ENCODE data around the gene CSF3R. TPM values are rescaled to one million over a fixed set of nuclear protein-coding genes. Genes with fewer than 3 reads are reported as not detected.
"Not testable (repeated sequence)": the region's sequence is repeated elsewhere in the genome, so short reads cannot be mapped to it uniquely, and the experiment has no call there.

Gene CSF3R
- total RNA-seq, 1 experiment from 2014 or later, result not detected

DNA sequence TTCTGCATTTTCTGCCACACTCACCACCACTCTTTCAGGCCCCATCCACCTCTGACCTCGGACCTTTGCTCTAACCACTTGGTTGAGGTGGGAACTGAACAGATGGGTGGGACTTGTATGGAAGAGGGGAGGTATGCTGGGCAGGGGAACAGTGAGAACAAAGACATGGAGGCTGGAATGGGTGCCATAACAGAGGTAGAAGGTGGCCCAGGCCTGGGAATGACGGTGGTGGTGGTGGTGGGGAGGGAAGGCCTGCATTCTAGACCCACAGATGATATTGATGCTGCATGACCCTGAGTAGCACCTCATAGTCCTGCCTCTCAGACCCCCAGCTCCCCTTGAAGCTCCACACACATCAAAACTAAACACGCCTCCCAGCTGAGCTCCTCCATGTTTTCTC is 5.2 kb upstream of the CSF3R start:
- H3K27me3 ChIP-seq (ENCODE audit: insufficient read depth, low read length), result no peaks in the 10 kb centered on the region
- H3K14ac ChIP-seq (ENCODE audit: insufficient read depth, low read length), result no peak overlapping the region
- H3T11ph ChIP-seq (ENCODE audit: low read length), result no peak overlapping the region
- H3K23ac ChIP-seq (ENCODE audit: insufficient read length, low read depth, low read length), result no peak overlapping the region
- H2BK120ac ChIP-seq (ENCODE audit: low read depth, low read length, poor library complexity, severe bottlenecking), result no peak overlapping the region
- H3K9ac ChIP-seq (ENCODE audit: extremely low read depth, insufficient read length, low read length), result no peak overlapping the region
- TF ChIP-seq, protein P1, sequence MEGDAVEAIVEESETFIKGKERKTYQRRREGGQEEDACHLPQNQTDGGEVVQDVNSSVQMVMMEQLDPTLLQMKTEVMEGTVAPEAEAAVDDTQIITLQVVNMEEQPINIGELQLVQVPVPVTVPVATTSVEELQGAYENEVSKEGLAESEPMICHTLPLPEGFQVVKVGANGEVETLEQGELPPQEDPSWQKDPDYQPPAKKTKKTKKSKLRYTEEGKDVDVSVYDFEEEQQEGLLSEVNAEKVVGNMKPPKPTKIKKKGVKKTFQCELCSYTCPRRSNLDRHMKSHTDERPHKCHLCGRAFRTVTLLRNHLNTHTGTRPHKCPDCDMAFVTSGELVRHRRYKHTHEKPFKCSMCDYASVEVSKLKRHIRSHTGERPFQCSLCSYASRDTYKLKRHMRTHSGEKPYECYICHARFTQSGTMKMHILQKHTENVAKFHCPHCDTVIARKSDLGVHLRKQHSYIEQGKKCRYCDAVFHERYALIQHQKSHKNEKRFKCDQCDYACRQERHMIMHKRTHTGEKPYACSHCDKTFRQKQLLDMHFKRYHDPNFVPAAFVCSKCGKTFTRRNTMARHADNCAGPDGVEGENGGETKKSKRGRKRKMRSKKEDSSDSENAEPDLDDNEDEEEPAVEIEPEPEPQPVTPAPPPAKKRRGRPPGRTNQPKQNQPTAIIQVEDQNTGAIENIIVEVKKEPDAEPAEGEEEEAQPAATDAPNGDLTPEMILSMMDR (conservative IDR thresholded peaks at IDR 0.05), result no peak
- H3K9me3 ChIP-seq (ENCODE audit: control insufficient read depth, low read depth, low read length), result no peaks in the 10 kb centered on the region
- no peak overlapping the region for H3K18ac ChIP-seq (ENCODE audit: insufficient read length, low read depth, low read length)
- H2BK5ac ChIP-seq (ENCODE audit: insufficient read length, low read length), result no peak overlapping the region
- H4K20me1 ChIP-seq (ENCODE audit: control insufficient read depth, insufficient read depth, insufficient read length), result no peaks in the 10 kb centered on the region
- H3K4me2 ChIP-seq (ENCODE audit: insufficient read depth, insufficient read length, low read length), result no peak overlapping the region
- no peak overlapping the region for H2AFZ ChIP-seq (ENCODE audit: low read length)
- Mint-ChIP-seq H3K27me3 (ENCODE audit: low read depth) (peaks cover 28% of the 10 kb centered on the region), H3K4me3 (no peak overlapping the region), H3K36me3 (ENCODE audit: insufficient read depth in 1 of 3, low read depth in 3 of 3) (no peaks in the 10 kb centered on the region), H3K9me3 (peaks cover 0 to 8% of the 10 kb centered on the region in 2 experiments; a peak in 3 of 5 replicates), H3K4me1 (peaks cover 14 to 17% of the 10 kb centered on the region in 2 experiments), H3K27ac (0 out of 7 replicates have a peak overlapping the region, but pooled peaks of 1 of the 3 experiments have one; percentile 53)
- no peaks in the 10 kb centered on the region for H3K23me2 ChIP-seq (ENCODE audit: insufficient read length, low read depth, low read length, poor library complexity, severe bottlenecking)
- no peak overlapping the region for H2AK5ac ChIP-seq (ENCODE audit: insufficient read length, low read length)
- H3K79me2 ChIP-seq (ENCODE audit: insufficient read depth, low read length), result no peaks in the 10 kb centered on the region
- no peak overlapping the region for H3K56ac ChIP-seq (ENCODE audit: insufficient read length, low read depth, low read length)
- H3K79me1 ChIP-seq (ENCODE audit: insufficient read depth, low read depth, low read length, poor library complexity, severe bottlenecking), result no peaks in the 10 kb centered on the region
- DNase-seq, result no peak
- H2BK12ac ChIP-seq (ENCODE audit: insufficient read length, low read depth, low read length), result no peak overlapping the region
- H2BK15ac ChIP-seq (ENCODE audit: low read depth, low read length), result no peak overlapping the region
- H3K4ac ChIP-seq (ENCODE audit: low read depth, low read length), result no peak overlapping the region
- no peak overlapping the region for H4K8ac ChIP-seq (replicated peaks; ENCODE audit: insufficient read length, low read depth, low read length)
- H4K5ac ChIP-seq (ENCODE audit: insufficient read length, low read depth, low read length), result no peak overlapping the region
- H2BK20ac ChIP-seq (ENCODE audit: low read depth, low read length, poor library complexity, severe bottlenecking), result no peak overlapping the region
- H3K27ac ChIP-seq (ENCODE audit: insufficient read length, low read depth, low read length), result no peak overlapping the region
- no CpG with 5 or more reads among the region's 3 CpGs for WGBS (ENCODE audit: extremely low coverage, insufficient read length, low lambda C conversion rate)
- H4K91ac ChIP-seq (ENCODE audit: insufficient read length, low read depth, low read length), result no peak overlapping the region
- no peaks in the 10 kb centered on the region; the same call in 1 of the 2 replicates for H3K4me1 ChIP-seq (ENCODE audit: insufficient read depth, low read length)

DNA sequence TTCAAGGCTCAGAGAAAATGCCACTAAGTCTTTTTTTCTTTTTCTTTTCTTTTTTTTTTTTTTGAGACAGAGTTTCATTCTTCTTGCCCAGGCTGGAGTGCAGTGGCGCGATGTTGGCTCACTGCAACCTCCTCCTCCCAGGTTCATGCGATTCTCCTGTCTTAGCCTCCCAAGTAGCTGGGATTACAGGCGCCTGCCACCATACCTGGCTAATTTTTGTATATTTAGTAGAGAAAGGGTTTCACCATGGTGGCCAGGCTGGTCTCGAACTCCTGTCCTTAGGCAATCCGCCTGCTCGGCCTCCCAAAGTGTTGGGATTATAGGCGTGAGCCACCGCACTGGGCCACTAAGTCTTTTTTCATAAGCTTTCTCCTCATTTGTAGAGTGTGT is 4.6 kb upstream of the CSF3R start:
- H3K56ac ChIP-seq (ENCODE audit: insufficient read length, low read depth, low read length), result not testable (repeated sequence)

More for the DNA sequence above, 4.6 kb upstream of the CSF3R start:
- H3K4ac ChIP-seq (ENCODE audit: low read depth, low read length); H4K5ac ChIP-seq (ENCODE audit: insufficient read length, low read depth, low read length); H3K14ac ChIP-seq (ENCODE audit: insufficient read depth, low read length); H3K9me3 ChIP-seq (ENCODE audit: control insufficient read depth, low read depth, low read length); H3K23ac ChIP-seq (ENCODE audit: insufficient read length, low read depth, low read length); H4K91ac ChIP-seq (ENCODE audit: insufficient read length, low read depth, low read length); H2BK15ac ChIP-seq (ENCODE audit: low read depth, low read length); H4K20me1 ChIP-seq (ENCODE audit: control insufficient read depth, insufficient read depth, insufficient read length); H3K79me2 ChIP-seq (ENCODE audit: insufficient read depth, low read length); H2BK120ac ChIP-seq (ENCODE audit: low read depth, low read length, poor library complexity, severe bottlenecking); H2BK20ac ChIP-seq (ENCODE audit: low read depth, low read length, poor library complexity, severe bottlenecking); H4K8ac ChIP-seq (replicated peaks; ENCODE audit: insufficient read length, low read depth, low read length); H2AK5ac ChIP-seq (ENCODE audit: insufficient read length, low read length); H3K27ac ChIP-seq (ENCODE audit: insufficient read length, low read depth, low read length); H3K79me1 ChIP-seq (ENCODE audit: insufficient read depth, low read depth, low read length, poor library complexity, severe bottlenecking); DNase-seq; H3K9ac ChIP-seq (ENCODE audit: extremely low read depth, insufficient read length, low read length); H3K36me3 Mint-ChIP-seq (ENCODE audit: insufficient read depth in 1 of 3, low read depth in 3 of 3); H3K18ac ChIP-seq (ENCODE audit: insufficient read length, low read depth, low read length); H3K27me3 ChIP-seq (ENCODE audit: insufficient read depth, low read length); H3K4me1 ChIP-seq (ENCODE audit: insufficient read depth, low read length); H3T11ph ChIP-seq (ENCODE audit: low read length); H3K9me3 Mint-ChIP-seq; H2AFZ ChIP-seq (ENCODE audit: low read length); H3K4me2 ChIP-seq (ENCODE audit: insufficient read depth, insufficient read length, low read length); H3K23me2 ChIP-seq (ENCODE audit: insufficient read length, low read depth, low read length, poor library complexity, severe bottlenecking); H2BK12ac ChIP-seq (ENCODE audit: insufficient read length, low read depth, low read length); H2BK5ac ChIP-seq (ENCODE audit: insufficient read length, low read length); H3K4me3 Mint-ChIP-seq: not testable (repeated sequence)
- Mint-ChIP-seq H3K27me3 (ENCODE audit: low read depth) (peaks cover 24% of the 10 kb centered on the region), H3K4me1 (peaks cover 14 to 17% of the 10 kb centered on the region in 2 experiments), H3K27ac (peak overlapping the region in 1 of 3 experiments; percentile 74; a peak in 1 of 7 replicates)
- no CpG with 5 or more reads among the region's 9 CpGs for WGBS (ENCODE audit: extremely low coverage, insufficient read length, low lambda C conversion rate)

Measured in H9 (cell line).